Activated T-helper 9 cell treated with anti-CD3 and anti-CD28 coated beads, Interleukin-2, amount 50 U/mL, for 16 hours (primary cell): ENCODE data around the gene KRTAP12-4.
"Not testable (repeated sequence)": the region's sequence is repeated elsewhere in the genome, so short reads cannot be mapped to it uniquely, and the experiment has no call there.

Source experiments
- DNase-seq: peaks from one replicate; pipeline ENCODE4 v3.0.0-alpha.2; 2020; ENCODE audit warnings: low read depth

The KRTAP12-4 gene

GRCh38 chr21:44654576-44655175 is at the start of gene KRTAP12-4:
Gene KRTAP12-4 (minus strand): TSS chr21:44654659. CDS start chr21:44654614, 45 bp downstream.
- DNase-seq, result no peak

DNA sequence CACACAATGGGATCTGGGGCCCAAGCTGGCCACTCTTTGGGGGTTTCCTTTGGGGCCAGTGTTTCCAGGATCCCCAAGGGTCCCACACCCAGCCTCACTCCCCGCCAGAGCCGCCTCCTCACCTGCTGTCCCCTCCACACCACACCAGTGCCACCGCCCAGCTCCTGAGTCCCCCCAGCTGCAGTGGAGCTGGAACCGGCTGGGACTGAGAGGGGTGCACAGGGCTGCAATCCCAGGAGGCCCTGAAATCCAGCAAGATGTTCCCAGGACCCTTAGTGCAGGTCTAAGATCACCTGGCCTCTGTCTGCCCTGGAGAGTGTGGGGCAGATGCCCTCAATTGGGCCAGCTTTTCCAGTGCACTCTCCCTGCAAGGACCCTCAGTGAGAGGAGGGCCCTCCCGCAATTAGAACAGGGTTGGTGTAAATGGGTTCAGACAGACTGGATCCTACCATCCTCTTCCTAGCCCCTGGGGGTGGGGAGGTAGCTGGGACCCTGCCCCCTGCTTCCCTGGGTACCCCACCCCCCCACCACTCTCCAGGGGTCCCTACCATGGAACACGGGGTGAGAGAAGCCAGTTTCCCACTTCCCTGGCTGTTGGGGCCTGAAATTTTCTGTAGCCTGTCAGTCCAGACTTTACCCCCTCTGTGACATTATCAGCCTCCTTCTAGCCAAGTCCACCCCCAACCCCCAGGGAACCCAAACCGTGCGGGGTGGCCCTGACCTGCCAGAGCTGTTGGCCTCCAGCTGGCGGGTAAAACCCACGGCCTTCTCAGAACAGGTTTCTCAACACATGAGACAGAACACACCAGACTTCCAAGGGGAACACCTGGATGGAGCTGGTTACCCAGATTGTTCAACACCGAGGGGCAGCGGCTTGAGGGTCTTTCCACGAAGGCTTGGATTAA is 49.5 kb upstream of the KRTAP12-4 start:
- no peak for DNase-seq

GRCh38 chr21:44702973-44703730 is 48.7 kb upstream of the KRTAP12-4 start:
- DNase-seq, result no peak

- DNase-seq, result no peak
These were observed 47.9 kb upstream of the KRTAP12-4 start for GRCh38 chr21:44702111-44702972.

DNA sequence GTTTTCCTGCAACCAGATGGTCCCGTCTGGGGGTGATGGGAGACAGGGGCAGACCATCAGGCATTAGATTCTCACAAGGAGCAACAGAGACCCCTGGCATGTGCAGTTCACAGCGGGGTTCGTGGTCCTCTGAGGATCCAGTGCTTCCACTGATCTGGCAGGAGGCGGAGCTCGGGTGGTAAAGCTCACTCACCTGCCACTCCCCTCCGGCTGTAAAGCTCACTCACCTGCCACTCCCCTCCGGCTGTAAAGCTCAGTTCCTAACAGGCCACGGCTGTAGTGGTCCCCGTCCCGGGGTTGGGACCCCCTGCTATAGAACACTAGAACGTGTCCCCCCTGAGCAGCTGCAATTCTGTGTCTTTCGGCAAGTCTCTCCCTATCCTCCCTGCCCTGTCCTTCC is 47.1 kb upstream of the KRTAP12-4 start:
- DNase-seq, result no peak

- DNase-seq, result no peak
These were observed 46.6 kb upstream of the KRTAP12-4 start for GRCh38 chr21:44701023-44701400.

GRCh38 chr21:44700101-44701022 is 45.9 kb upstream of the KRTAP12-4 start:
- no peak for DNase-seq

DNA sequence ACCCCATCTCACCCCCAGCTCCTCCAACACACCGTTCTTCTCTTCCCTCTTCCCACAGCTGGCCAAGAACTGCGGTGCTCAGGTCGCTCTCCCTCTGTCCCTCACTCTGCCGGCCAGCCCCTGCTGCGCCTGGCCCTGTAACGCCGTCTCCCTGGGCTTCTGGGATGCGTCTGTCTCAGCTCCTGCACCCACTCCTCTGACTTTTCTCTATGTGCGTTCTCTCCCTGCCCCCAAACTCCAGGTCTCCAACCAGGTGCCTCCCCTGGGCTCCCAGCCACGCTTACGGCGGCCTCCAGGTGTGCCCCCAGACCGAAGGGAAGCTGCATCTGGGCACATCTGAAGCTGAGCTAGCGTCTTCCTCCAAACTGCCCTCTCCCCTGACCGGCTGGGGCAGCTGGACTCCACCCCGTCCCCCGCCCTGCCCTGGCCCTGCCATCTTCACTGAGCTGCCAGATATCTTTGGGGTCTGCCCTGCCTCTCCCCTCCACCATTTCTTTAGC is 45.1 kb upstream of the KRTAP12-4 start:
- no peak for DNase-seq

GRCh38 chr21:44697811-44698734 is 43.6 kb upstream of the KRTAP12-4 start:
- DNase-seq, result no peak

DNA sequence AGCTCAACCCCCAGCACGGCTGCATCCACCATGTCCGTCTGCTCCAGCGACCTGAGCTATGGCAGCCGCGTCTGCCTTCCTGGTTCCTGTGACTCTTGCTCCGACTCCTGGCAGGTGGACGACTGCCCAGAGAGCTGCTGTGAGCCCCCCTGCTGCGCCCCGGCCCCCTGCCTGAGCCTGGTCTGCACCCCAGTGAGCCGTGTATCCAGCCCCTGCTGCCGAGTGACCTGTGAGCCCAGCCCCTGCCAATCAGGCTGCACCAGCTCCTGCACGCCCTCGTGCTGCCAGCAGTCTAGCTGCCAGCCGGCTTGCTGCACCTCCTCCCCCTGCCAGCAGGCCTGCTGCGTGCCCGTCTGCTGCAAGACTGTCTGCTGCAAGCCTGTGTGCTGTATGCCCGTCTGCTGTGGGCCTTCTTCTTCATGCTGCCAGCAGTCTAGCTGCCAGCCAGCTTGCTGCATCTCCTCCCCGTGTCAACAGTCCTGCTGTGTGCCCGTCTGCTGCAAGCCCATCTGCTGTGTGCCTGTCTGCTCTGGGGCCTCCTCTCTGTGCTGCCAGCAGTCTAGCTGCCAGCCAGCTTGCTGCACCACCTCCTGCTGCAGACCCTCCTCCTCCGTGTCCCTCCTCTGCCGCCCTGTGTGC is 42.8 kb upstream of the KRTAP12-4 start, which contains the start of gene KRTAP10-12:
Gene KRTAP10-12, plus strand, starts transcription at position 1 of the 639 bp plus-strand sequence. Its CDS starts 30 bp downstream, at position 31.
- DNase-seq, result not testable (repeated sequence)

- no peak for DNase-seq
These were observed 42.1 kb upstream of the KRTAP12-4 start for GRCh38 chr21:44696572-44696971.

DNA sequence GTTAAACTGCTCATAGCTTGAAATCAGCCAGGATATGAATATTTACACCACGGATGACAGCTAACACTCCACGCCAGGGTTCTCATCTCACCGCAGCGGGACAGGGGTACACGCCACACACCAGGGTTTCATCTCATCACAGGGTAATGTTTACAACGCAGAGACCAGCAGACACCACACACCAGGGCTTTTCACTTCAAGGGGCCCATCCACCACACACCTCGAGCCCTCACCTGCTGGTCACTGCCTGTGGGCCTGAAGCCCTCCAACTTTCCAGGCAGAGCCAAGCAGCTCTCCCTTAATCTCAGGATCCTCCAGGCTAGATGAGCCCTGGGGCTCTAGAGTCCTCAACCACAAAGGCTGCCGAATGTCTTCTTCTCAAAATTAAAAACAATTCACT is 41.2 kb upstream of the KRTAP12-4 start:
- no peak for DNase-seq

- no peak for DNase-seq
These were observed 40.7 kb upstream of the KRTAP12-4 start for GRCh38 chr21:44695184-44695583.

DNA sequence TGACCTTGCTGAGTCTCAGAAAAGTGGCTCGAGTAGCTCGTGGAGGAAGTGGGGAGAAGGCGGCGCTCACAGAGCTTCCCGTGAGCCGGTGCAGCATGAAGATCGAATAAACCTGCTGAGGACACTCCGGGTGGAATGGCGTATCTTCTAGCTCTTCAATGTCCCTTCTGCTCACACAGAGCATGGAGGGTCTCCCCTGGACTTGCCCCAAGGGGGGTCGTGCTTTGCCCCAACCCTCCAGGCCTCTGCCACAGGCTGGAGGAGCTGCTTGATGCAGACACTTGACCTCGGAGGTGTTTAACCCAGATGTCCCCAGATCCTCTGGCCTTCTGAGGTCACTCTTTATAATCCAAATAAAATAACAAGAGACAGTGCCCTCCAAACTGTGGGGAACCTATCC is 40.3 kb upstream of the KRTAP12-4 start:
- DNase-seq, result no peak

DNA sequence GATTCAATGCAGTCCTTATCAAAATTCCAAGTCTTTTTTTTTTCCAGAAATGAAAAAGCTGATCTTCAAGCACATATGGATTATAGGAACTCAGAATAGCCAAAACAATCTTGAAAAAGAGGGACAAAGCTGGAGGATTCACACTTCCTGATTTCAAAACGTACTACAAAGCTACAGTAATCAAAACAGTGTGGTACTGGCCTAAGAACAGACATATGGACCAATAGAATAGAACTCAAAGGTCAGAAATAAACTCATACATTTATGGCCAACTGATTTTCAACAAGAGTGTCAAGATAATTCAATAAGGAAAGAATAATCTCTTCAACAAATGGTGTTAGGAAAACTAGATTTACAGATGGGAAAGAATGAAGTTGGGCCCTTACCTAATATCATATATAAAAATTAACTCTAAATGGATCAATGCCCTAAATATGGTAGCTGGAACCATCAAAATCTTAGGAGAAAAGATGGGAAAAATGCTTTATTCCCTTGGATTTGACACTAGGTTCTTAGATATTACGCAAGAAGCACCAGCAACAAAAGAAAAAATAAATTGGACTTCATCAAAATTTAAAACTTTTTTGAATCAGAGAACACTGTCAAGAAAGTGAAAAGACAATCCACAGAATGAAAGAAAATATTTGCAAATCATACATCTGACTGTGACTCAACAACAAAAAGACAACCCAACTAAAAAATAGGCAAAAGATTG is 38.5 kb upstream of the KRTAP12-4 start:
- DNase-seq, result no peak

- DNase-seq, result no peak
These were observed 37.2 kb upstream of the KRTAP12-4 start for GRCh38 chr21:44691686-44692085.

DNA sequence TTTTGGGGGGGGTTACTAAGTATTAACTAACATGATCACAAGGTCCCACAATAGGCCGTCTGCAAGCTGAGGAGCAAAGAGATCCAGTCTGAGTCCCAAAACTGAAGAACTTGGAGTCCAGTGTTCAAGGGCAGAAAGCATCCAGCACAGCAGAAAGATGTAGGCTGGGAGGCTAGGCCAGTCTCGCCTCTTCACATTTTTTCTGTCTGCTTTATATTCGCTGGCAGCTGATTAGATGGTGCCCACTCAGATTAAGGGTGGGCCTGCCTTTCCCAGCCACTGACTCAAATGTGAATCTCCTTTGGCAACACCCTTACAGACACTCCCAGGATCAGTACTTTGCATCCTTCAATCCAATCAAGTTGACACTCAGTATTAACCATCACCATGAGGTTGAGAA is 35.3 kb upstream of the KRTAP12-4 start:
- not testable (repeated sequence) for DNase-seq

DNA sequence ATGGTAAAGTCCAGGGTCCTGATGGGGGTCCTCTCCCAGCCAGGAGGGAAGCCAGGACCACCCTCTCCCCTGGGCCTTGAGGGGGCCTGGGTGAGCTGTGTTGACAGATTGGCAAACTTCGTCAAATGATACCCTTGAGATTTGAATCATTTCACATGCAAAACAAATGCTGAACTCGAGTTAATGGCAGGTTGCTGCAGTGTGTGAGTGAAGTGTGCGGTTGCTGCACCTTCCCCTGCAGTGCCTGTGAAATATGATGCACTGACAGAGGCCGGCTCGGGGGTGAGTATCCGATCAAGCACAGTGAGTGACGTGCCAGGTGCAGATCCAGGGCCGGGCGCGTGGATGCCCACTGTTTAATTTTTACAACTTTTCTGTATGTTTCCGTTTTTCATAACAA is 33.2 kb upstream of the KRTAP12-4 start:
- DNase-seq, result no peak
